Measurements from ENCODE around the gene DTNA. TPM values are rescaled to one million over a fixed set of nuclear protein-coding genes. Genes with fewer than 3 reads are reported as not detected.

DTNA gene
- total and polyA plus RNA-seq, 12 donors = 6.3 to 43.9 (median 22.3) TPM

DNA sequence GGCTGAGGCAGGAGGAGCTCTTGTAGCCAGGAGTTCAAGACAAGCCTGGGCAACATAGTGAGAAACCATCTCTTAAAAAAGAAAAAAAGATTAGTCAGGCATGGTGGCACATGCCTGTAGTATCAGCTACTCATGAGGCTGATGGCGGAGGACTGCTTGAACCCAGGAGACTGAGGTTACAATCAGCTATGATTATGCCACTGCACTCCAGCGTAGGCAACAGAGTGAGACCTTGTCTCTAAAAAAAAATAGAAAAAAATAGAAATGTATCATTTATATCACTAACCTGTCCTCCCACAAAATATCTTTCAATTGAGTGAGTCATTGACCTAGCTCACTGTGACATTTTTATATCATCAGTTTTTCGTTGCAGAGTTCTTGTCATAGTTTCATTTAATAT, 152.5 kb downstream of the DTNA start:
- intact Hi-C loops (cut with DNase I) = loop anchor here in 1 of 2 donors (10.0 kb wide), 1 partner anchor 342 kb away; no protein-coding TSS in a partner anchor
- H3K27me3 ChIP-seq = no peaks in the 10 kb centered on the region
- 55 to 68% (median 57%) methylated on average over 3 of the region's 3 CpGs for WGBS, 4 donors
- no peak overlapping the region for H3K27ac ChIP-seq
- no peaks in the 10 kb centered on the region for H3K4me1 ChIP-seq (replicated peaks in 1 of 2)
- no peak overlapping the region for H3K4me3 ChIP-seq
- H3K9me3 ChIP-seq (replicated peaks in 1 of 3) = no peaks in the 10 kb centered on the region
- no peak for TF ChIP-seq POLR2A (IDR thresholded peaks at IDR 0.05)
- TF ChIP-seq, protein P1, sequence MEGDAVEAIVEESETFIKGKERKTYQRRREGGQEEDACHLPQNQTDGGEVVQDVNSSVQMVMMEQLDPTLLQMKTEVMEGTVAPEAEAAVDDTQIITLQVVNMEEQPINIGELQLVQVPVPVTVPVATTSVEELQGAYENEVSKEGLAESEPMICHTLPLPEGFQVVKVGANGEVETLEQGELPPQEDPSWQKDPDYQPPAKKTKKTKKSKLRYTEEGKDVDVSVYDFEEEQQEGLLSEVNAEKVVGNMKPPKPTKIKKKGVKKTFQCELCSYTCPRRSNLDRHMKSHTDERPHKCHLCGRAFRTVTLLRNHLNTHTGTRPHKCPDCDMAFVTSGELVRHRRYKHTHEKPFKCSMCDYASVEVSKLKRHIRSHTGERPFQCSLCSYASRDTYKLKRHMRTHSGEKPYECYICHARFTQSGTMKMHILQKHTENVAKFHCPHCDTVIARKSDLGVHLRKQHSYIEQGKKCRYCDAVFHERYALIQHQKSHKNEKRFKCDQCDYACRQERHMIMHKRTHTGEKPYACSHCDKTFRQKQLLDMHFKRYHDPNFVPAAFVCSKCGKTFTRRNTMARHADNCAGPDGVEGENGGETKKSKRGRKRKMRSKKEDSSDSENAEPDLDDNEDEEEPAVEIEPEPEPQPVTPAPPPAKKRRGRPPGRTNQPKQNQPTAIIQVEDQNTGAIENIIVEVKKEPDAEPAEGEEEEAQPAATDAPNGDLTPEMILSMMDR (IDR thresholded peaks at IDR 0.05) = no peak
- no peaks in the 10 kb centered on the region for H3K36me3 ChIP-seq (replicated peaks in 1 of 2)
- DNase-seq = no peak

DNA sequence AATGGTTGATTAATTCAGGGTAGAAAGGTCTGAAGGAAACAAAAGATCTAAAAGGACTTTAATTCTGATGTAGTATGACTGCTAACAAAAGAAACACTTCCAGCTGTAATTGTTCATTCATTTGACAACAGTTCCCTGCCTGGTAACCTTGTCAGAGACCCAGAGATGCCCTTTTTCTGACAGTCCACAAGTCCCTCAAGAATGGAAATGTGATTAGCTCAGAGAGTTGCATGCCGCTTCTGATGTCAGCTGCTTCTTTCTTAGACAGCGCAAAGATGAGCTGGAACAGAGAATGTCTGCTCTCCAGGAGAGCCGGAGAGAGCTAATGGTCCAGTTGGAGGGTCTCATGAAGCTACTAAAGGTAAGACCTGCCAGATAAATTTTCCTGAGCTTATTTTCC, 153.6 kb downstream of the DTNA start:
- intact Hi-C loops (cut with DNase I) = loop anchor here in 1 of 2 donors (10.0 kb wide), 1 partner anchor 341 kb away; no protein-coding TSS in a partner anchor
- 89 to 96% (median 92%) methylated on average over 3 of the region's 3 CpGs for WGBS, 4 donors
- H3K36me3 ChIP-seq (replicated peaks in 1 of 2) = no peaks in the 10 kb centered on the region

DNA sequence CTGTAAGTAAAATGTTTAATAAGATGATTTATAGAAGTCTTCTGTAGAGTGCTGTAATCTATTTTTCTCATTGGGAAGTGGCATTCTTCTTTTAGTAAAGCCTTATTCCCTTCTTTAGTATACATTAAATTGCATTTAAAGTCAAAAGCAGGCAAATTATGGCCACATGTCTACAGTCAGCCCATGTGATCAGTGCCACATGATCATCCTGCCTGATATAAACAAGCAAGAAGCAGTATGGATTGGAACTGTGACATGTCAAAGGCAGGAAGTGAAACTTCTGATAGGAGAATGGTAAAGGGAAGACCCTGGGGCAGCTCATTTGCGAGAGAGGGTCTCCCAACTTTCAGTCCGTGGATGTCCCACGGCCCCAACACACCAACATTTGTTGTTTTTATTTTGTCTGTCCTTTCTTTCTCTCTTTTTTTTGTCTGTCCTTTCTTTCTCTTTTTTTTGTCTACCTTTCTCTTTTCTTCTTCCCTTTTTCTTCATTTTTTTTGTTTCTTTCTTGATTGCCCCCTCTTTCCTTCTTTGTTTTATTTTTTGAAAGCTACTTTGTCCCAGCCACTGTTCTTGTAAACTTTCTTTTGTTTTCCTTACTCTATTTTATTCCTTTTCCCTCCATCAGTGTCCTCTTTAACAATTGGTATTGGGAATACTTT, 154.9 kb downstream of the DTNA start:
- Histone ChIP-seq H3K4me3 (no peak overlapping the region), H3K9me3 (replicated peaks in 1 of 3) (no peaks in the 10 kb centered on the region), H3K36me3 (replicated peaks in 1 of 2) (no peaks in the 10 kb centered on the region), H3K27me3 (no peaks in the 10 kb centered on the region), H3K4me1 (replicated peaks in 1 of 2) (no peaks in the 10 kb centered on the region), H3K27ac (no peak overlapping the region)
- no peak for DNase-seq
- TF ChIP-seq, protein P1 (IDR thresholded peaks at IDR 0.05) = no peak
- TF ChIP-seq POLR2A (IDR thresholded peaks at IDR 0.05) = no peak
- intact Hi-C loops (cut with DNase I) = loop anchor here in 1 of 2 donors (10.0 kb wide), 1 partner anchor 340 kb away; no protein-coding TSS in a partner anchor
- 86 to 94% (median 89%) methylated on average over 3 of the region's 3 CpGs for WGBS, 4 donors

More for the DNA sequence above, 153.6 kb downstream of the DTNA start:
- no peaks in the 10 kb centered on the region for H3K9me3 ChIP-seq (replicated peaks in 1 of 3)
- no peak overlapping the region for H3K27ac ChIP-seq
- no peaks in the 10 kb centered on the region for H3K4me1 ChIP-seq (replicated peaks in 1 of 2)
- H3K27me3 ChIP-seq = no peaks in the 10 kb centered on the region
- no peak overlapping the region for H3K4me3 ChIP-seq
- DNase-seq = no peak
- TF ChIP-seq, protein P1 (IDR thresholded peaks at IDR 0.05) = no peak
- TF ChIP-seq POLR2A (IDR thresholded peaks at IDR 0.05) = no peak

DNA sequence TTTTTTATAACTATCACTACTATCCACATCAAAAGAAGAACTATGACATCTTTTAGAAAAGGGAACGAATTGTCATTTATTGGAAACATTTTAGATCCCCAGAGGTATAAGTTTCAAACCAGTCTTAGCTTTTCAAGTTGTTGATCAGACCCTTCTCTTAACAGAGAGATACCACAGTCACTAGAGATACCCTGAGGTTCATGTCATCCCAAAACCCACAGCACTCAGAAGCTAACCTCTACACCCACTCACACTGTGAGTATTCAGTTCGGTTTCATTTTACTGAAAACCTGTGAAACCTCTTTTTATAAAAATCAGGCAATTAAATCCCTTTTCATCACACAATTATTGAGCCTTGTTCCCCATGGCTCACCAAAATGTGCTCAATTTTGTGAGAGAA, 156.2 kb downstream of the DTNA start:
- Histone ChIP-seq H3K9me3 (replicated peaks in 1 of 3) (no peaks in the 10 kb centered on the region), H3K27me3 (no peaks in the 10 kb centered on the region), H3K4me3 (no peak overlapping the region), H3K36me3 (replicated peaks in 1 of 2) (no peaks in the 10 kb centered on the region), H3K4me1 (replicated peaks in 1 of 2) (no peaks in the 10 kb centered on the region), H3K27ac (no peak overlapping the region)
- intact Hi-C loops (cut with DNase I) = loop anchor here in 1 of 2 donors (10.0 kb wide), 1 partner anchor 338 kb away; no protein-coding TSS in a partner anchor
- WGBS, 4 donors = 85 to 96% (median 89%) methylated on average over 2 of the region's 2 CpGs
- TF ChIP-seq, protein P1 (IDR thresholded peaks at IDR 0.05) = no peak
- no peak for TF ChIP-seq POLR2A (IDR thresholded peaks at IDR 0.05)
- DNase-seq = no peak

All from adrenal gland (tissue), 12 donors.